Hepatocyte (in vitro differentiated cells): ENCODE data around the gene TXN. TPM values are rescaled to one million over a fixed set of nuclear protein-coding genes. Genes with fewer than 3 reads are reported as not detected.

Experiments used
- DNase-seq: peaks from one replicate; pipeline ENCODE4 v3.0.0-alpha.2; 2016; ENCODE audit warnings: low spot score
- H2AFZ ChIP-seq: fragments of 200-600 bp; sonication (generic); 2 replicates; pipeline ENCODE4 v1.6.0; 2016; ENCODE audit warnings: antibody characterized with exemption, mild to moderate bottlenecking
- H3K27ac ChIP-seq: fragments of 200-600 bp; sonication (generic); 2 replicates; pipeline ENCODE4 v1.5.1; 2016; ENCODE audit warnings: mild to moderate bottlenecking
- H3K27me3 ChIP-seq: fragments of 200-600 bp; sonication (generic); 2 replicates; pipeline ENCODE4 v1.6.1; 2016
- H3K36me3 ChIP-seq: fragments of 200-600 bp; sonication (generic); replicated peaks from 2 replicates; pipeline ENCODE4 v1.5.1; 2016; ENCODE audit warnings: low read depth; ENCODE audit not compliant: insufficient read depth
- H3K4me1 ChIP-seq: fragments of 200-600 bp; sonication (generic); 2 replicates; pipeline ENCODE4 v1.5.1; 2016; ENCODE audit warnings: mild to moderate bottlenecking, moderate library complexity; ENCODE audit not compliant: insufficient read depth
- H3K4me2 ChIP-seq: fragments of 200-600 bp; sonication (generic); 2 replicates; pipeline ENCODE4 v1.6.0; 2016
- H3K4me3 ChIP-seq: fragments of 200-600 bp; sonication (generic); 2 replicates; pipeline ENCODE4 v1.5.1; 2016; ENCODE audit warnings: mild to moderate bottlenecking
- H3K79me2 ChIP-seq: fragments of 200-600 bp; sonication (generic); 2 replicates; pipeline ENCODE4 v1.6.0; 2017; ENCODE audit warnings: mild to moderate bottlenecking
- H3K9me2 ChIP-seq: fragments of 200-600 bp; sonication (generic); replicated peaks from 2 replicates; pipeline ENCODE4 v1.6.0; 2017; ENCODE audit warnings: mild to moderate bottlenecking; ENCODE audit not compliant: insufficient read depth
- H3K9me3 ChIP-seq: fragments of 200-600 bp; sonication (generic); 2 replicates; pipeline ENCODE4 v1.5.1; 2016; ENCODE audit warnings: low read depth, mild to moderate bottlenecking
- H4K20me1 ChIP-seq: fragments of 200-600 bp; sonication (generic); 2 replicates; pipeline ENCODE4 v1.6.0; 2016; ENCODE audit warnings: mild to moderate bottlenecking; ENCODE audit not compliant: insufficient read depth, poor library complexity, severe bottlenecking
- CTCF ChIP-seq: fragments of 200-600 bp; sonication (generic); IDR thresholded peaks from 2 replicates; pipeline ENCODE4 v1.5.1; 2016; ENCODE audit warnings: antibody characterized with exemption, mild to moderate bottlenecking; ENCODE audit not compliant: poor library complexity
- EZH2 ChIP-seq: fragments of 200-600 bp; sonication (generic); IDR thresholded peaks from 2 replicates; pipeline ENCODE4 v1.6.1; 2016; ENCODE audit warnings: antibody characterized with exemption, mild to moderate bottlenecking, borderline replicate concordance
- EZH2phosphoT487 ChIP-seq: fragments of 200-600 bp; sonication (generic); IDR thresholded peaks from one replicate; pipeline ENCODE4 v1.6.1; 2018; ENCODE audit warnings: antibody characterized with exemption, mild to moderate bottlenecking, low read depth, moderate library complexity; ENCODE audit not compliant: unreplicated experiment, severe bottlenecking
- WGBS: methylation state at CpG from one replicate; pipeline ENCODE4 v1.1.6; 2016; ENCODE audit warnings: low lambda C conversion rate; ENCODE audit errors: missing lambda C conversion rate; 5-methylcytosine and 5-hydroxymethylcytosine counted together
- polyA plus RNA-seq: library from polyadenylated mRNA; unstranded; fragments of >200 nt; fragmentation: Nextera tagmentation; extraction: Ambion mirVana; gene quantifications from 2 replicates; pipeline ENCODE4 v1.2.1, GENCODE V29; 2016
- total RNA-seq: library from RNA; depleted of rRNA; stranded (reverse); fragments of >200 nt; gene quantifications from 2 replicates; pipeline ENCODE4 v1.2.3, GENCODE V29; 2014

TXN gene
- total and polyA plus RNA-seq, 2 experiments from 2014 or later = 195 to 416 TPM

GRCh38 chr9:110287289-110287680 lies 31.0 kb upstream of the TXN start:
- Histone ChIP-seq H3K9me2 (no peaks in the 10 kb centered on the region), H3K36me3 (no peaks in the 10 kb centered on the region), H3K79me2 (no peaks in the 10 kb centered on the region), H3K4me3 (no peak overlapping the region), H3K4me1 (peaks cover 11% of the 10 kb centered on the region), H4K20me1 (no peaks in the 10 kb centered on the region), H2AFZ (no peak overlapping the region), H3K27ac (no peak overlapping the region), H3K9me3 (no peaks in the 10 kb centered on the region), H3K27me3 (no peaks in the 10 kb centered on the region), H3K4me2 (no peak overlapping the region)
- TF ChIP-seq EZH2phosphoT487 (no peak), CTCF (no peak), EZH2 (no peak)
- 95% methylated on average over 6 of the region's 6 CpGs for WGBS
- DNase-seq = no peak

- H3K79me2 ChIP-seq = no peaks in the 10 kb centered on the region
- peak; percentile 19 for DNase-seq
- no peaks in the 10 kb centered on the region for H3K9me3 ChIP-seq
- H3K4me2 ChIP-seq = peak overlapping the region; percentile 58
- H3K27ac ChIP-seq = peak overlapping the region; percentile 84
- 71% methylated on average over 6 of the region's 6 CpGs for WGBS
- H3K27me3 ChIP-seq = no peaks in the 10 kb centered on the region
- H3K4me1 ChIP-seq = peaks cover 11% of the 10 kb centered on the region
- no peak for TF ChIP-seq EZH2
- no peak for TF ChIP-seq CTCF
- TF ChIP-seq EZH2phosphoT487 = no peak
- H3K9me2 ChIP-seq = no peaks in the 10 kb centered on the region
- H4K20me1 ChIP-seq = no peaks in the 10 kb centered on the region
- no peaks in the 10 kb centered on the region for H3K36me3 ChIP-seq
- H2AFZ ChIP-seq = no peak overlapping the region
- H3K4me3 ChIP-seq = no peak overlapping the region
These were observed 28.0 kb upstream of the TXN start for GRCh38 chr9:110284211-110284844.

GRCh38 chr9:110283751-110284150 lies 27.4 kb upstream of the TXN start:
- 69% methylated on average over 1 of the region's 1 CpG for WGBS
- Histone ChIP-seq H3K36me3 (no peaks in the 10 kb centered on the region), H3K4me3 (no peak overlapping the region), H3K4me2 (peak overlapping the region; percentile 58), H3K9me2 (no peaks in the 10 kb centered on the region), H4K20me1 (no peaks in the 10 kb centered on the region), H3K4me1 (peaks cover 11% of the 10 kb centered on the region), H3K27ac (peak overlapping the region; percentile 84), H3K27me3 (no peaks in the 10 kb centered on the region), H3K79me2 (no peaks in the 10 kb centered on the region), H2AFZ (no peak overlapping the region), H3K9me3 (no peaks in the 10 kb centered on the region)
- TF ChIP-seq EZH2phosphoT487 (no peak), CTCF (no peak), EZH2 (no peak)
- peak; percentile 55 for DNase-seq

GRCh38 chr9:110282739-110283081 lies 26.4 kb upstream of the TXN start:
- no peaks in the 10 kb centered on the region for H4K20me1 ChIP-seq
- no peaks in the 10 kb centered on the region for H3K79me2 ChIP-seq
- no peaks in the 10 kb centered on the region for H3K27me3 ChIP-seq
- 66% methylated on average over 6 of the region's 6 CpGs for WGBS
- no peaks in the 10 kb centered on the region for H3K9me3 ChIP-seq
- peaks cover 11% of the 10 kb centered on the region for H3K4me1 ChIP-seq
- H2AFZ ChIP-seq = no peak overlapping the region
- peak overlapping the region; percentile 58 for H3K4me2 ChIP-seq
- TF ChIP-seq CTCF (no peak), EZH2 (no peak), EZH2phosphoT487 (no peak)
- DNase-seq = no peak
- peak overlapping the region; percentile 84 for H3K27ac ChIP-seq
- H3K4me3 ChIP-seq = no peak overlapping the region
- no peaks in the 10 kb centered on the region for H3K36me3 ChIP-seq
- no peaks in the 10 kb centered on the region for H3K9me2 ChIP-seq
